Measurements from ENCODE around the gene ZFP92. TPM values are rescaled to one million over a fixed set of nuclear protein-coding genes. Genes with fewer than 3 reads are reported as not detected.

The ZFP92 gene
- total RNA-seq, 1 donor from 2014 or later: 0.27 TPM

GRCh38 chrX:153458476-153458875, 47.2 kb downstream of the ZFP92 start:
- no peaks in the 10 kb centered on the region for H3K9me3 ChIP-seq (ENCODE audit: insufficient read depth, low read depth, low read length)
- Mint-ChIP-seq H3K4me3 (ENCODE audit: unreplicated experiment) (no peak overlapping the region), H3K27ac (ENCODE audit: unreplicated experiment) (no peak overlapping the region), H3K9me3 (ENCODE audit: unreplicated experiment) (no peaks in the 10 kb centered on the region), H3K36me3 (ENCODE audit: low read depth, unreplicated experiment) (no peaks in the 10 kb centered on the region), H3K27me3 (ENCODE audit: low read depth, unreplicated experiment) (no peaks in the 10 kb centered on the region), H3K4me1 (ENCODE audit: low read depth, unreplicated experiment) (peaks cover 14% of the 10 kb centered on the region)
- no peaks in the 10 kb centered on the region for H3K27me3 ChIP-seq (ENCODE audit: insufficient read depth, low read length)
- no peak overlapping the region for H2AFZ ChIP-seq (ENCODE audit: low read depth, low read length)
- H3K9ac ChIP-seq (ENCODE audit: low read length): no peak overlapping the region
- H3K79me2 ChIP-seq (ENCODE audit: insufficient read depth, low read length): no peaks in the 10 kb centered on the region
- H3K36me3 ChIP-seq (ENCODE audit: insufficient read depth, low read length): no peaks in the 10 kb centered on the region
- FAIRE-seq (no peak), DNase-seq (ENCODE audit: low read depth) (no peak)
- H3K4me1 ChIP-seq (ENCODE audit: insufficient read depth, low read length): peaks cover 14% of the 10 kb centered on the region
- TF ChIP-seq EZH2 (IDR thresholded peaks at IDR 0.05; ENCODE audit: insufficient read depth, low read length) (no peak), CTCF (IDR thresholded peaks at IDR 0.05; ENCODE audit: insufficient read depth, low read depth, low read length) (no peak)
- no peak overlapping the region for H3K27ac ChIP-seq (ENCODE audit: low read depth, low read length)
- H3K4me2 ChIP-seq (ENCODE audit: low read length): no peak overlapping the region
- no peaks in the 10 kb centered on the region for H4K20me1 ChIP-seq (ENCODE audit: insufficient read depth, low read length)
- no peak overlapping the region for H3K4me3 ChIP-seq (ENCODE audit: insufficient read depth, low read depth, low read length)

GRCh38 chrX:153459986-153460385, 48.7 kb downstream of the ZFP92 start:
- no peaks in the 10 kb centered on the region for H3K36me3 Mint-ChIP-seq (ENCODE audit: low read depth, unreplicated experiment)
- no peak for TF ChIP-seq EZH2 (IDR thresholded peaks at IDR 0.05; ENCODE audit: insufficient read depth, low read length)
- TF ChIP-seq CTCF (IDR thresholded peaks at IDR 0.05; ENCODE audit: insufficient read depth, low read depth, low read length): no peak
- H3K4me1 Mint-ChIP-seq (ENCODE audit: low read depth, unreplicated experiment): peaks cover 14% of the 10 kb centered on the region
- H3K36me3 ChIP-seq (ENCODE audit: insufficient read depth, low read length): no peaks in the 10 kb centered on the region
- peak overlapping the region; percentile 53 for H3K4me2 ChIP-seq (ENCODE audit: low read length)
- H3K79me2 ChIP-seq (ENCODE audit: insufficient read depth, low read length): no peaks in the 10 kb centered on the region
- no peak overlapping the region for H3K9ac ChIP-seq (ENCODE audit: low read length)
- peak; percentile 99 for FAIRE-seq
- peak overlapping the region; percentile 90 for H3K27ac Mint-ChIP-seq (ENCODE audit: unreplicated experiment)
- H3K9me3 ChIP-seq (ENCODE audit: insufficient read depth, low read depth, low read length): no peaks in the 10 kb centered on the region
- peak overlapping the region; percentile 38 for H3K27ac ChIP-seq (ENCODE audit: low read depth, low read length)
- peaks cover 14% of the 10 kb centered on the region for H3K4me1 ChIP-seq (ENCODE audit: insufficient read depth, low read length)
- no peak overlapping the region for H2AFZ ChIP-seq (ENCODE audit: low read depth, low read length)
- H3K9me3 Mint-ChIP-seq (ENCODE audit: unreplicated experiment): no peaks in the 10 kb centered on the region
- H3K27me3 Mint-ChIP-seq (ENCODE audit: low read depth, unreplicated experiment): no peaks in the 10 kb centered on the region
- H4K20me1 ChIP-seq (ENCODE audit: insufficient read depth, low read length): no peaks in the 10 kb centered on the region
- no peak overlapping the region for H3K4me3 Mint-ChIP-seq (ENCODE audit: unreplicated experiment)
- no peaks in the 10 kb centered on the region for H3K27me3 ChIP-seq (ENCODE audit: insufficient read depth, low read length)
- DNase-seq (ENCODE audit: low read depth): peak; percentile 82
- H3K4me3 ChIP-seq (ENCODE audit: insufficient read depth, low read depth, low read length): no peak overlapping the region

- H3K36me3 ChIP-seq (ENCODE audit: insufficient read depth, low read length): no peaks in the 10 kb centered on the region
- no peak overlapping the region for H3K27ac Mint-ChIP-seq (ENCODE audit: unreplicated experiment)
- FAIRE-seq: peak; percentile 39
Measured at GRCh38 chrX:153460826-153461225, 49.6 kb downstream of the ZFP92 start.

More at GRCh38 chrX:153460826-153461225, 49.6 kb downstream of the ZFP92 start:
- Mint-ChIP-seq H3K27me3 (ENCODE audit: low read depth, unreplicated experiment) (no peaks in the 10 kb centered on the region), H3K4me1 (ENCODE audit: low read depth, unreplicated experiment) (peaks cover 14% of the 10 kb centered on the region), H3K4me3 (ENCODE audit: unreplicated experiment) (no peak overlapping the region), H3K9me3 (ENCODE audit: unreplicated experiment) (no peaks in the 10 kb centered on the region), H3K36me3 (ENCODE audit: low read depth, unreplicated experiment) (no peaks in the 10 kb centered on the region)
- Histone ChIP-seq H3K4me3 (ENCODE audit: insufficient read depth, low read depth, low read length) (no peak overlapping the region), H3K4me1 (ENCODE audit: insufficient read depth, low read length) (peaks cover 14% of the 10 kb centered on the region), H2AFZ (ENCODE audit: low read depth, low read length) (no peak overlapping the region), H3K79me2 (ENCODE audit: insufficient read depth, low read length) (no peaks in the 10 kb centered on the region), H3K9ac (ENCODE audit: low read length) (no peak overlapping the region), H3K27me3 (ENCODE audit: insufficient read depth, low read length) (no peaks in the 10 kb centered on the region), H3K4me2 (ENCODE audit: low read length) (no peak overlapping the region), H3K9me3 (ENCODE audit: insufficient read depth, low read depth, low read length) (no peaks in the 10 kb centered on the region), H4K20me1 (ENCODE audit: insufficient read depth, low read length) (no peaks in the 10 kb centered on the region), H3K27ac (ENCODE audit: low read depth, low read length) (no peak overlapping the region)
- DNase-seq (ENCODE audit: low read depth): no peak
- TF ChIP-seq EZH2 (IDR thresholded peaks at IDR 0.05; ENCODE audit: insufficient read depth, low read length) (no peak), CTCF (IDR thresholded peaks at IDR 0.05; ENCODE audit: insufficient read depth, low read depth, low read length) (peak; percentile 51)

Data from astrocyte (in vitro differentiated cells and primary cell).